Calu3 (cell line): Measurements from ENCODE around the gene CLBA1. TPM values are rescaled to one million over a fixed set of nuclear protein-coding genes. Genes with fewer than 3 reads are reported as not detected.

Experiments used
- BruUV-seq: library from RNA; stranded (reverse); fragments of 400-500 nt; replicated peaks from 2 replicates; lab custom pipeline; 2021; lab: Mats Ljungman, UMichigan
- CTCF ChIA-PET: fragments of 300-600 bp; sonication (Branson Sonifier 250); formaldehyde crosslinking; loops from one replicate; lab custom pipeline; 2022; ENCODE audit warnings: antibody characterized with exemption; lab: Charles Lee
- DNase-seq: peaks from one replicate; pipeline ENCODE4 v3.0.0; 2022
- H3K27ac Mint-ChIP-seq: one replicate; pipeline ENCODE4 v1.8.0; 2022; ENCODE audit warnings: mixed read lengths; ENCODE audit not compliant: unreplicated experiment
- H3K27me3 Mint-ChIP-seq: one replicate; pipeline ENCODE4 v1.8.0; 2022; ENCODE audit warnings: mixed read lengths; ENCODE audit not compliant: unreplicated experiment
- H3K36me3 Mint-ChIP-seq: one replicate; pipeline ENCODE4 v1.8.0; 2022; ENCODE audit warnings: mild to moderate bottlenecking, moderate library complexity, mixed read lengths; ENCODE audit not compliant: insufficient read depth, unreplicated experiment
- H3K4me1 Mint-ChIP-seq: one replicate; pipeline ENCODE4 v1.8.0; 2022; ENCODE audit warnings: mild to moderate bottlenecking, low read depth, mixed read lengths; ENCODE audit not compliant: unreplicated experiment
- H3K4me3 Mint-ChIP-seq: one replicate; pipeline ENCODE4 v1.8.0; 2022; ENCODE audit warnings: mild to moderate bottlenecking, low read depth, moderate library complexity, mixed read lengths; ENCODE audit not compliant: unreplicated experiment
- H3K9me3 Mint-ChIP-seq: one replicate; pipeline ENCODE4 v1.8.0; 2022; ENCODE audit warnings: low read depth, mixed read lengths; ENCODE audit not compliant: unreplicated experiment
- CTCF ChIP-seq: fragments of 200-600 bp; IDR thresholded peaks from one replicate; pipeline ENCODE4 v1.8.0; 2022; ENCODE audit warnings: antibody characterized with exemption; ENCODE audit not compliant: unreplicated experiment
- intact Hi-C: fragments of 100-400 bp; cut with micrococcal nuclease; formaldehyde crosslinking; loops from one replicate; pipeline ENCODE4 v1.10.0; 2022; ENCODE audit not compliant: unreplicated experiment
- total RNA-seq: library from RNA; stranded (reverse); gene quantifications from 2 replicates; pipeline ENCODE4 v1.2.3, GENCODE V29; 2022

The CLBA1 gene
- total RNA-seq, 1 experiment from 2014 or later = 12.8 TPM

GRCh38 chr14:104996032-104996431 is 10.4 kb downstream of the CLBA1 start:
- intact Hi-C loops = no loop called here
- Mint-ChIP-seq H3K4me1 (no peaks in the 10 kb centered on the region), H3K27me3 (no peaks in the 10 kb centered on the region), H3K27ac (no peak overlapping the region), H3K4me3 (no peak overlapping the region), H3K9me3 (peaks cover 2% of the 10 kb centered on the region), H3K36me3 (peaks cover 52% of the 10 kb centered on the region)
- CTCF ChIA-PET = no interaction called here
- no peak for TF ChIP-seq CTCF
- DNase-seq = no peak
- BruUV-seq = no TSS peak

GRCh38 chr14:104996483-104996882 is 10.9 kb downstream of the CLBA1 start:
- intact Hi-C loops = no loop called here
- H3K27me3 Mint-ChIP-seq = no peaks in the 10 kb centered on the region
- H3K27ac Mint-ChIP-seq = no peak overlapping the region
- peaks cover 52% of the 10 kb centered on the region for H3K36me3 Mint-ChIP-seq
- DNase-seq = no peak
- TF ChIP-seq CTCF = no peak
- peaks cover 2% of the 10 kb centered on the region for H3K9me3 Mint-ChIP-seq
- H3K4me1 Mint-ChIP-seq = no peaks in the 10 kb centered on the region
- no peak overlapping the region for H3K4me3 Mint-ChIP-seq
- no TSS peak for BruUV-seq
- CTCF ChIA-PET = interaction anchor here (0.6 kb wide), 1 partner anchor 117 kb away, joined by 3 read pairs; no protein-coding TSS in a partner anchor

- Mint-ChIP-seq H3K36me3 (peaks cover 37% of the 10 kb centered on the region), H3K27me3 (no peaks in the 10 kb centered on the region), H3K9me3 (no peaks in the 10 kb centered on the region), H3K27ac (no peak overlapping the region), H3K4me1 (no peaks in the 10 kb centered on the region), H3K4me3 (no peak overlapping the region)
- no peak for DNase-seq
- no peak for TF ChIP-seq CTCF
- intact Hi-C loops = no loop called here
- BruUV-seq = no TSS peak
- CTCF ChIA-PET = no interaction called here
Measured at GRCh38 chr14:104998801-104999200, 13.2 kb downstream of the CLBA1 start.

GRCh38 chr14:104999361-104999760 is 13.8 kb downstream of the CLBA1 start:
- TF ChIP-seq CTCF = no peak
- H3K9me3 Mint-ChIP-seq = no peaks in the 10 kb centered on the region
- no peak overlapping the region for H3K4me3 Mint-ChIP-seq
- H3K27ac Mint-ChIP-seq = no peak overlapping the region
- H3K4me1 Mint-ChIP-seq = no peaks in the 10 kb centered on the region
- intact Hi-C loops = no loop called here
- H3K36me3 Mint-ChIP-seq = peaks cover 34% of the 10 kb centered on the region
- CTCF ChIA-PET = interaction anchor here (0.6 kb wide), 1 partner anchor 27 kb away, joined by 3 read pairs; no protein-coding TSS in a partner anchor
- no TSS peak for BruUV-seq
- H3K27me3 Mint-ChIP-seq = no peaks in the 10 kb centered on the region
- DNase-seq = no peak
